Tibial nerve (tissue), 4 donors: Measurements from ENCODE around the gene CCDC85C. TPM values are rescaled to one million over a fixed set of nuclear protein-coding genes. Genes with fewer than 3 reads are reported as not detected.

Experiments
- DNase-seq, 2 donors: peaks; one replicate each; pipeline ENCODE4 v3.0.0-alpha.2; 2019; ENCODE audit warnings: low spot score in 2 of 2
- H3K27ac ChIP-seq, 4 donors: fragments of 200-600 bp; sonication (generic) in 3 of 4; one replicate each; pipeline ENCODE4 v1.5.1; 2017 to 2019; ENCODE audit warnings: mild to moderate bottlenecking in 1 of 4
- H3K27me3 ChIP-seq, 2 donors: fragments of 200-600 bp; sonication (generic) in 1 of 2; one replicate each; pipeline versions ENCODE4 v1.5.1 to v1.6.0; 2017 to 2019
- H3K36me3 ChIP-seq, 3 donors: fragments of 200-600 bp; sonication (generic); one replicate each; pipeline ENCODE4 v1.5.1; 2018 to 2019
- H3K4me1 ChIP-seq, 4 donors: fragments of 200-600 bp; sonication (generic) in 3 of 4; one replicate each; pipeline ENCODE4 v1.5.1; 2017 to 2019
- H3K4me3 ChIP-seq, 4 donors: fragments of 200-600 bp; sonication (generic) in 3 of 4; one replicate each; pipeline ENCODE4 v1.5.1; 2017 to 2019; ENCODE audit warnings: mild to moderate bottlenecking in 1 of 4, moderate library complexity in 1 of 4
- H3K9me3 ChIP-seq, 4 donors: fragments of 200-600 bp; sonication (generic) in 3 of 4; one replicate each; pipeline ENCODE4 v1.5.1; 2017 to 2019
- CTCF ChIP-seq, 5 experiments: fragments of 200-600 bp in 3 of 5; fragments of 450-650 bp in 2 of 5; sonication (generic) in 3 of 5; IDR thresholded peaks; one replicate each; pipeline ENCODE4 v1.5.1; 2016 to 2019; ENCODE audit warnings: antibody characterized with exemption in 5 of 5, mild to moderate bottlenecking in 3 of 5, moderate library complexity in 2 of 5
- EP300 ChIP-seq, 2 donors: sonication (generic); formaldehyde crosslinking; IDR thresholded peaks; one replicate each; pipeline ENCODE4 v1.6.1; 2017; ENCODE audit warnings: antibody characterized with exemption in 2 of 2, mild to moderate bottlenecking in 1 of 2
- POLR2A ChIP-seq, 2 donors: fragments of 450-650 bp; IDR thresholded peaks; one replicate each; pipeline ENCODE4 v1.6.1; 2017; ENCODE audit warnings: antibody characterized with exemption in 2 of 2, mild to moderate bottlenecking in 2 of 2, moderate library complexity in 2 of 2
- WGBS, 2 donors: methylation state at CpG; one replicate each; pipeline ENCODE4 v1.1.5; 2018; 5-methylcytosine and 5-hydroxymethylcytosine counted together
- total RNA-seq, 4 donors: library from RNA; depleted of rRNA; stranded (reverse); fragments of >200 nt; gene quantifications; one replicate each; pipeline ENCODE4 v1.1.0, GENCODE V29; 2016

The CCDC85C gene
- total RNA-seq, 4 donors from 2014 or later: 0.60 to 4.6 (median 1.8) TPM

- Histone ChIP-seq H3K4me3 (no peak overlapping the region), H3K27ac (no peak overlapping the region), H3K27me3 (no peaks in the 10 kb centered on the region), H3K9me3 (no peaks in the 10 kb centered on the region), H3K4me1 (peaks cover 0 to 36% (median 9%) of the 10 kb centered on the region in 4 donors), H3K36me3 (no peaks in the 10 kb centered on the region)
- 74 to 92% methylated on average over 11 to 17 of the region's 19 CpGs for WGBS, 2 donors
- DNase-seq: no peak
- no peak for TF ChIP-seq CTCF (IDR thresholded peaks at IDR 0.05)
- no peak for TF ChIP-seq POLR2A (IDR thresholded peaks at IDR 0.05)
- no peak for TF ChIP-seq EP300 (IDR thresholded peaks at IDR 0.05)
Measured at GRCh38 chr14:99527427-99528076, 76.5 kb downstream of the CCDC85C start.

GRCh38 chr14:99527026-99527425, 77.0 kb downstream of the CCDC85C start:
- H3K36me3 ChIP-seq: no peaks in the 10 kb centered on the region
- H3K27ac ChIP-seq: no peak overlapping the region
- no peaks in the 10 kb centered on the region for H3K9me3 ChIP-seq
- H3K4me1 ChIP-seq: peaks cover 0 to 41% (median 9%) of the 10 kb centered on the region in 4 donors
- no peak overlapping the region for H3K4me3 ChIP-seq
- 85 to 89% methylated on average over 7 to 12 of the region's 12 CpGs for WGBS, 2 donors
- H3K27me3 ChIP-seq: no peaks in the 10 kb centered on the region
- no peak for TF ChIP-seq EP300 (IDR thresholded peaks at IDR 0.05)
- TF ChIP-seq CTCF (IDR thresholded peaks at IDR 0.05): no peak
- no peak for TF ChIP-seq POLR2A (IDR thresholded peaks at IDR 0.05)
- DNase-seq: no peak

GRCh38 chr14:99525699-99526080, 78.3 kb downstream of the CCDC85C start:
- H3K4me1 ChIP-seq: peaks cover 0 to 35% (median 9%) of the 10 kb centered on the region in 4 donors
- H3K9me3 ChIP-seq: no peaks in the 10 kb centered on the region
- no peak for DNase-seq
- WGBS, 2 donors: 80 to 93% methylated on average over 3 to 5 of the region's 12 CpGs
- H3K27me3 ChIP-seq: no peaks in the 10 kb centered on the region
- H3K27ac ChIP-seq: no peak overlapping the region
- TF ChIP-seq POLR2A (IDR thresholded peaks at IDR 0.05) (no peak), EP300 (IDR thresholded peaks at IDR 0.05) (no peak), CTCF (IDR thresholded peaks at IDR 0.05) (no peak)
- H3K36me3 ChIP-seq: no peaks in the 10 kb centered on the region
- H3K4me3 ChIP-seq: no peak overlapping the region

GRCh38 chr14:99524804-99525698, 79.0 kb downstream of the CCDC85C start:
- Histone ChIP-seq H3K9me3 (no peaks in the 10 kb centered on the region), H3K36me3 (no peaks in the 10 kb centered on the region), H3K4me3 (no peak overlapping the region), H3K4me1 (peaks cover 0 to 35% (median 9%) of the 10 kb centered on the region in 4 donors), H3K27ac (no peak overlapping the region), H3K27me3 (no peaks in the 10 kb centered on the region)
- TF ChIP-seq POLR2A (IDR thresholded peaks at IDR 0.05) (no peak), CTCF (IDR thresholded peaks at IDR 0.05) (no peak), EP300 (IDR thresholded peaks at IDR 0.05) (no peak)
- WGBS, 2 donors: 54 to 64% methylated on average over 7 to 15 of the region's 17 CpGs
- no peak for DNase-seq
